GM10847 (cell line): ENCODE measurements around the gene RASAL2.

ENCODE experiments used
- POLR2A ChIP-seq: IDR thresholded peaks from 2 replicates; pipeline ENCODE4 v1.6.1; 2011; ENCODE audit not compliant: insufficient read length; ENCODE audit errors: extremely low read depth

Gene RASAL2

DNA sequence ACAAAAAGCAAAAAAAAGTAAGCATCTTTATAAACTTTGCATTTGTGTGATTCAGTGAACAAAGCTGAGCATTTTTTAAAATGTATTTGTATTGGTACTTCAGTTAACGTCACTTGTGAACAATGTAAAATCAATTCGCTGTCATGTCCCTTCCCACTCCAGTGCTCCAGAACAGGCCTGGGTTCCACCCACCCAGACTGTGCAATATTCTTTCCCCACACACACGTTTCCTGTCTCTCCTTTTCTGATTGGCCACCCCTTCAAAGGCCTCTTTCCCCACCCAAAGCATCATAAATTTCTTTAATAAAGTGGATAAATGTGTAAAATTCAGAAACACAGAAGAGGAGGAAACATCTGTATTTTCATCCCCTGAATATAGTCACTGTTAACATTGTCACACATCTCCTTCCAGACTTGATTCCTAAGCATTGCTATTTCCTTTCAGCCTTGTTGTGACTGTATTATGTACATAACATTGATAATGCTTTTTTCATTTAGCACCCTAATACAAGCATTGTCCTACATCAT, 390.9 kb downstream of the RASAL2 start:
- TF ChIP-seq POLR2A, result no peak

DNA sequence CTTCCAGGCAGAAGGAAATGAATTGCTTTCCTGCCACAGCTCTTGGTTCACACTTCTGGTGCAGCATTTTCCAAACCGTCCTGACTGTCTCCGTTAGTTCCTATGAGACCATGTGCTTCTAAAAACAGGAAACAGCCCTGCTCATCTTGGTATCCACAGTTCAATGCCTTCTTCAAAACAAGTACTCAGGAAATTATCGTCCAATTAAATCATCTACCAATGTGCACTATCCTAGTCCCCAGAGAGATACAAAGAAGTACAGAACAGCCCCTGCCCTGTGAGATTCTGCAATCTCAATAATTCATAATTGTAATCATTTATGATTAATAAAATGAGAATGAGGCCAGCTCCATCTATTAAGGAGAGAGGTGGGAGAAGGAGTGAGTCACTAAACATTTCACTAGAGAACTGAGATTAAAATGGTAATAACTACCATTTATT, 391.7 kb downstream of the RASAL2 start:
- no peak for TF ChIP-seq POLR2A

DNA sequence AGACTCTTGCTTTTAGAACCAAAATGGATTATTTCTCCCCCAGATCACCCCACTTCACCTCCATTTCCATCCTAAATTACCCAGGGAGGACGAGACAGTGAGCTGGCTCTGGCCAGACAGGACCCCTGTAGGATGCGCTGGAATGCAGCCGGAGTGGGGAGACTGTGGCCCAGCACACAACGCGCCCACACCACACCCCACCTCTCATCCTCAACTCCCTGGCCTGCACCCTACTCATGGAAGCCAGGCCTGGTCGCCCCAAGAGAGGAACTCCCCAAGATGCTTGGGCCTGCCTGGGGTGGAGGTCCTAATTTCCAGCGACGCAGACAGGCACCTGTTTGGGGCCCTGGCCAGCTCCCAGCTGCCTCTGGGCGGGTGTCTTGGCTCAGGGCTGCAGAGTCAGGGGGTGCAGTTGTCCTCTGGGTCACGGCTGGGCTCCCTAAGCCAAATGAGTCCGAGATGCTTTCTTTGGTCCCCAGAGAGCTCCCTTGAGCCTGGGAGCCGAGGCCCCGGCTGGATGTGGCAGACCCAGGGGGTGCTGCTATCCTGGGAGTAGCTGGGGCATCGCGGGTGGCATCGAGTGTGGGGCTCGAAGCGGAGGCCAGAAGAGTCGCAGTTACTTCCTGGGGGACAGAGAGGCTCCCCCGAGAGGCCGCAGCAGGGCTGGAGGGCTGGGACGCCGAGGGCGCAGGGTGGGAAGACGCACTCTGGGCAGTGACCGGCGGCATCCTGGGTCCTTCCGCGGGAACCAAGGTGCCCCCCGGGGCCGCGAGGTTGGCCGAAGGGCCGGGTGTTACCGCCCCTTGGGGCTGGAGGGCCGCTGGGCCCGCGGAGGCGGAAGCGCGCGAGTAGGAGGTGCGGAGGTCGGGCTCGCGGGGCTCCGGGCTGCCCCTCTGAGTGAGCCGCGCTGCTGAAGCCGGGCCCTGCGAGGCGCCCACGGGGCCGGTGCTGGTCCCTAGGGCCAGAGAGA, 392.5 kb downstream of the RASAL2 start:
- no peak for TF ChIP-seq POLR2A

DNA sequence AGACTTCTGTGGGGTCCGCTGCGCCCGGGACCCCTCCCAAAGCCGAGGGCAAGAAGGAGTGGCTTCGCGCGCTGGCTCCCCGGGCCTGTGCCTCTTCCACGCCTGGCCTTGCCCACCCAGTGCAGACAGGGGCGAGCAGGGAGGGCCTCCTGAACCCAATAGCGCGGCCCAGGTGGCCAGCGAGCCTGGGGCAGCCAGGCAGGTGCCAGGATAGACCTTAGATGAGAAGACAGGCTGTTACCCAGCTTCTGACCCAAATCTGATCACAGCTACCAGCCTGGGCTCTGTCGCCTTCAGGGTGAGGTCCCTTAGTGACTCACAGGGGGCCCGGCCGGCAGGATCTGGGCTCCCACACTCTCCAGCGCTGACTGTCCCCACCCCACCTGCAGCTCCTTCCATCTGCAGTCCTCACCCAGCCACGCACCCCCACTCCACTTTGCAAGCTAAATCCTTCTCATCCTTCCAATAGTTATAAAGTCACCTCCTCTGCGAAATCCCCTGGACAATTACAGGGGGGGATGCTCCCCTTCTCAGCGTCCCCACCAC, 393.2 kb downstream of the RASAL2 start:
- no peak for TF ChIP-seq POLR2A

DNA sequence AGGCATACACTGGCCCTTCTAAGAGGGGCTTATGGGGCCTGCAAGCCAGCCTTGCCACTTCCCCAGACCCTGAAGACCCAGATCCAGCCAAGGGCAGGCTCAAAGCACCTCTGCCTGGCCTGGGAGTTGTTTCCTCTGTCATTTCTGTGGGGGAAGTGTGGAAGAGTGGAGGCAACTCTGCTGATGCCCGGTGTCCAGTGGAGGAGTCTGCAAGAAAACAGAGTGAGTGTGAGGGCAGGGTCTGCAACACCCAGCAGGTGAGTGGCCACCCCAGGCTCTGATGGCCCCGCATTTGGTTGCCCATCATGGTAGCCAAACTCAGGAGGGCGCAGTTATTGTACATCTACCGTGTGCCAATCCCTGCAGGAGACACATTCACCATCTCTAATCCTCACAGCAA, 394.5 kb downstream of the RASAL2 start:
- no peak for TF ChIP-seq POLR2A

DNA sequence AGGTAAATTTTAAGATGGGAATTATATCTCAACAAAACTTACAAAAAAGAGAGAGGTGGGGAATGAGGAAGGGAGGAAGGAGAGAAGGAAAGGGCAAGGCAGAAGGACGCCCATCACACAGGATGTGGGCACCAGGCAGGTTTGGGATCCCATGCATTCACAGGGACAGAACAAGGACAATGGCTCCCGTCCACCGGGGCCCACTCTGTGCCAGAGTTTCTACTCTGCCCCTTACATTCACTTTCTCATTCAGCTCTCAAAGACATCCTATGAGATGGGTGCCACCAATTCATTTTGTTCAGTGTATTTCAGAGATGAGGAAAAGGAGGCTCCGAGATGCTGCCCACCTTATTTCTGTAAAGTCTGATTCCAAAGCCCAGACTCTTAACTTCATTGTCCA, 395.5 kb downstream of the RASAL2 start:
- no peak for TF ChIP-seq POLR2A

DNA sequence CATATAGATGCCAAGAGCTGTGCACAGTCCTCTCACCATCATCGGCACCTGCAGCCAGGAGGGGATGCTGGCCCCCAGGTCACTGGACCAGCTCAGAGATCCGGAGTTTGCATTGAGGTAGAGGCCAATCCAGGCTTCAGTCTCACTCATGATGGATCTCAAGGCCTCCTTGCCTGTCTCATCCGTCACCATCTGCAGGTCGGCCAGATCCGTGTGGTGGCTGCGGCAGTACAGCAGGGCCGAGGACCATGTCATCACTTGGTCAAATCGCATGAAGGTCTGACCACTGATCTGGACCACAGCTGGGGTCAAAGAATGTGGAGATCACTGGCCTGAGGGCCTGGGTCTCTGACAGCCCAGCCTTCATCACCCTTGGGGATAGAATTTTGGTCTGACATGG, 396.2 kb downstream of the RASAL2 start:
- no peak for TF ChIP-seq POLR2A

DNA sequence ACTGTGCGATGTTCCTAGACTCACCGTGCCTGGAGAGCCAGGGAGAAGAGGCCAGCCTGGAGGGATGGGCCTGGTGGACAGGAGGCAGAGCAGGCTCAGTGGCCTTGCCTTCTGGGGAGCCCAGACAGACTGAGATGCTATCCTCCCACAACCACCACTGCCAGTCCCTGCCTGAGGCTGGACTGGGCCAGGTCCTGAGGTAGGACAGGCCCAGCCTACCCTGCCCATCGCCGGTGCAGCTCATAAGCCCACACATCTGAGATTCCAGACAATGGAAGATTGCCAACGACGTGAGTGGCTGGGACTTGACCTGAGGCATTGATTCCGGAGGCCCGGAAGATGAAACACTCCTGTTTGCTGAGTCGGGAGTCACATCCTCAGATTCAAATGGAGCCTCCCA, 397.1 kb downstream of the RASAL2 start:
- TF ChIP-seq POLR2A, result no peak

DNA sequence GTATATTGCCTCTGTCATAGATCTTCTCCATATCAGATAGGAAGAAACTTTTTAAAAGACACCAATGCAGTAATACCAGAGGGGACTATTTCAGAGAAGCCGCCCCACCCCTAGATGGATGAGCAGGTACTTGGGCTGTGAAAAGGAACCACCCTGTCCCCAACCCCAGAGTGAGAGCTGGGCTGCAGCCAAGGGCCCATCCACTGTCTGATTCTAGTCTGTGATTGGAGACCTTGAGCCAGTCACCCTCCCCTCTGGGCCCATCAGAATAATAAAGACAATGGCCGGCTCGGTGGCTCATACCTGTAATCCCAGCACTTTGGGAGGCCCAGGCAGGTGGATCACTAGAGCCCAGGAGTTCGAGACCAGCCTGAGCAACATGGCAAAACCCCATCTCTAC, 397.8 kb downstream of the RASAL2 start:
- no peak for TF ChIP-seq POLR2A

DNA sequence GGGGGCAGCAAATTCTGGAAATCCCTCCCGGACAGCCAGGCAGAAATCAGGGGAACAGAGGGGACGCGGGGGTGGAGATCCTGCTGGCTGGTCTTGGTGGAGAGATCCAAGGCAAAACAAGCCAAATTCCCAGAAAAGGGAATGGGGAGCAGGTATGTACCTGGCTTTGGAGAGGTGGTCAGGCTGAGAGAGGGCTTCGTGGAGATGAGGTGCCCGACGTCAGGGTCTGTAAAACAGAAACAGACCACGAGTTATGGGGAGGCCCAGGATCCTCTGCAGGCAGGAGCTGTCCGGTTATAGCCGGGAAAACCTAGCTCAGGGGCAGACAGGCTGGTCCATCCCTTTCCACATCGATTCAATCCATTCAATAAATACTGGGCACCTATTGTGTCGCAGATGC, 398.4 kb downstream of the RASAL2 start:
- no peak for TF ChIP-seq POLR2A

DNA sequence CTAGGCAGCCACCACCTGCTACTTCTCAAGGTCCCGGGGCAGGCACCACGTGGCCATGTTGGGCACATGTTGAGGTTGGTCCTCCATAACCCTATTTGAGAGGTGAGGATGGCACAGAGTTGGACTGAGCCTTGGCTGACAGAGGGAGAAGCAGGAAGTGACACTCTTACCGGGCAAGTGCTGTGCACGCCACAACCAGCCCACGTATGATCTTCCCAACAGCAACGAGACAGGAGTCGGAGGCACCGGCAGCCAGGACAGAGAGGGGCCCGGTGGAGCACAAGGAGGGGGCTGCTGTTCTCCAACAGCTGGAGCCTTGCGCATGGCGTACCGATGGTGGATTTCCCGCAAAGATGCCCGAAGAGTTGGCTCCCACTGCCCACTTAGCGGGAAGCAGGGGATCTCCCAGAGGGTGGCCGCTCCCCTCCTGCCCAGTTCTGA, 399.4 kb downstream of the RASAL2 start:
- TF ChIP-seq POLR2A, result no peak

DNA sequence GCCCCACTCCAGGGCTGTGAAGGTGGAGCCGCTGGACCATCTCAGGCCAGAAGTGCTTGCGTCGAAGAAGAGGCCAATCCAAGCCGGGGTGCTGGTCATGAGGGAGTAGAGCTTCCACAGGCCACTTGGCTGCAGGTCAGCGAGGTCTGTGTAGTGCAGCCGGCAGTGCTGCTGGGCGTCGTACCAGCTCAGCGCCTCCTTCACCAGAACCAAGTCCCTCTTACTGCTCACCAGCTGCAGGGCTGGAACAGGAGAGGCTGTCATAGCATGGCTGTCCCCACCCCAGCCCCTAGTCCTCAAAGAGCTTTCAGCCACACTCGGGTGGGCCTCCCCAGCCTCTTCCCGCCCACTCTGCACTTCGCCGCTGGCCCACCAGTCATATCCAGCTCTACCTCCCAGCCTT, 400.7 kb downstream of the RASAL2 start:
- no peak for TF ChIP-seq POLR2A

DNA sequence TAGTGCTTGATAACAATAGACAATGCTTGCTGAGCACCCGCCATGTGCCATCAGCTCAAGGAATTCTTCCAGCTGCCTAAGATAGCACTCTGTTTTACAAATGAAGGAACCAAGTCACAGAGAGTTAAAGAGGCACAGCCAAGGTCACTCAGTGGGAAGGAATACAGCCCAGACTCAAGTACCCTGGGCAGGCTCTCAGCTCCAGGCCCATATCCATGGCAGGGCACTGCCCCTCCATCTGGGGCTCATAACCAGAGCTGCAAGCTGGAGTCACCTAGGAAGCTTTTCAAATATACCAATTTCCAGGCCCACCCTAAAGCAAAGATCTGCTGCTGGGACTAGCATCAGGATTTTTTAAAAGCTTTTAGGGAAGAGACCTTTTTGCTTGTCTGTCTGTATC, 401.3 kb downstream of the RASAL2 start:
- no peak for TF ChIP-seq POLR2A

DNA sequence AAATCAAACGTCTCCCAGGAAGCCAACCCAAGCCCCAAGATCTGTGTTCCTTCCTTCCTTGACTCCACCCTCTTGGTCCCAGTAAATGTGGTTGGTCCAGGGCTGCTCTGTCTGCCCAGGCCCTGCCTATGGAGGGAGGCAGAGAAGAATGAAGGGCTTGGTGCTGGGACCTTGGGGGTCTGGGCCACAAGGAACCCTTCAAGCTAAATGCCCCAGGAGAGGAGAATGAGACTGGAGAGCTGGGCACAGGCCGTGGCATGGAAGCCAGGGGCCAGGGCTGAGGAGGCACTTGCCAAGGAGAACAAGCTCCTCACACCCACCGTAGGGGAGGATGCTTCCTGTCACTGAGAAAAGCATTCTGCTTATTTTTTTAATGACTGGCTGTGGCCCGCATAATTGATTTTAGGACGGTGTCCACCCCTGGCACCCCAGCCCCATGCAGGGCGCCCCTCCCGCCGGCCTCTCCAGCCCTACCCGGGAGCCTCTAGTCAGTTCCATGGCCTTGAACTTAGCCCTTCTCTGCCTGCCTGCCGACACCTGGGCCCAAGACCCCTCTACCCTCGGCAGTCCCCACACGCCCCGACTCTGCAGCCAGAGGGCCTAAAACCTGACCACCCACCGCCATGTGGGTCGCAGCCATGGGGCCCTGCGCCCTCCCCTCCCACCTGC, 402.0 kb downstream of the RASAL2 start:
- no peak for TF ChIP-seq POLR2A

DNA sequence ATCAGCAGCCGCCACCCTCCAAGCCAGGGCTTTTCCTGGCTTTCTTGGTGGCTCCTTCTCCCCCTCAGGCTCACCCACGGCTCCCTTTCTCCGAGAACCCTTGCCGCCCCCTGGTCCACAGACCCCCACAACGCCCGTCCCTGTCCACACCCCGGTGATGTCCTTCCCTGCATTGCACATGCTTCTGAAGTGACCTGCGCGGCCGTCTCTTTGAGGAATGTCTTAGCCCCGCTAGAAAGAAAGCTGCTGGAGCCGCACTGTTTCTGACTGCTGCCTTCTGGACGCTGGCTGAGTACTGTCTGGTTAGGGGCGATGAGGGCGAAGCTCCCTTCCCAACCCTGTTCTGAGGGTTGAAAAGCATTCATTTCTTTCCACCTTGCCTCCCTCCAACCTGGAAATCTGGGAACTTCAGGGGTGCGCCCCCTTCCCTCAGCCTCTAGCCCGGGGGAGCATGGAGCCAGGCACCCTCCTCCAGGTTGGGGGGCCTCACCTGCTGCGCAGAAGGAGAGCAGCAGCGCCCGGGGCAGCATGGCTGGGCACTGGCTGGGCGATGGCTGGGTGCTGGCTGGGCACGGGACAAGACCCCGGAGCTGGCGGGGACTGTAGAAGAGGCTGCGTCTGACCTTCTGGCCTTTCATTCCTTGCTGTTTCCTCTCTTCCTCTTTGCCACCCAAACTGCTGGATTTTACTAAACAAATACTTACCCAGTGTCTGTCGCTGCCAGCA, 402.7 kb downstream of the RASAL2 start, which contains the start of gene CLEC20A:
Gene CLEC20A (minus strand): TSS at position 555 of the 726 bp plus-strand sequence. CDS start 25 bp downstream, at position 530.
- TF ChIP-seq POLR2A, result no peak
